Kidney capillary endothelial cell (primary cell): Measurements from ENCODE around the gene LGALSL.

ENCODE experiments used
- DNase-seq: peaks from one replicate; pipeline ENCODE4 v3.0.0-alpha.2; 2018; ENCODE audit warnings: low spot score

Gene LGALSL

DNA sequence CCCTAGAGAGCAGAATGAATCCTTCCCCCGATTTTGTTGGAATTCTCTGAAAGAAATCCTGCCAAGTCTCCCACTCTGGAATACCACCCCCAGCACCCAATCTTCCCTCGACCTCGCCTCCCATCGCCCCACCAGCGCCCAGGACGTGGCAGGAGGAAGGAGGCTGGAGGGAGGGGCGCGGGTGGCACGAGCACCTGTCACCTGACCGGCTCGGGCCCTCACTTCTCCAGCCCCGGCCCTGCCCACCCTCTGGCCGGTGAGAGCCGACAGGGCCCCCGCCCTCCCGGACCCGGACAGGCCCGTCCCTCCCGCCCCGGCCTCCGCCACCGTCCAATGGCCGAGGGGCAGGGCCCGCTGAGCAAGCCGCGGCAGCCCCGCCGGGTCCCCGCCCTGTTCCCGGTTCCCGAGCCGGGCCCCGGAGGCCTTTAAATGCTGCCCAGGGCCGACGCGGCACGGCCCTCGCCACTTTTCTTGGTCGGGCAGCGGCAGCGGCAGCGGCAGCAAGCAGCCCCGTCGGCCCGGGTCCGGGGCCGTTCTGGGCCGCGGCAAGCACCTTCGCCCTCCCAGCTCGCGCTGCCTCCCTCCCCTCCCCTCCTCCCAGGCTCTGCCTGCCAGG, at the start of gene LGALSL:
Gene LGALSL (plus strand): TSS at position 393 of the 616 bp plus-strand sequence. CDS start 384 bp downstream, outside the sequence.
- DNase-seq, result peak; percentile 30

GRCh38 chr2:64404743-64405142, 49.2 kb upstream of the LGALSL start:
- peak; percentile 30 for DNase-seq

- DNase-seq, result no peak
Measured at GRCh38 chr2:64405581-64406406, 48.2 kb upstream of the LGALSL start.

GRCh38 chr2:64406407-64406774, 47.6 kb upstream of the LGALSL start:
- DNase-seq, result no peak

- DNase-seq, result no peak
Measured at GRCh38 chr2:64408031-64408430, 45.9 kb upstream of the LGALSL start.

DNA sequence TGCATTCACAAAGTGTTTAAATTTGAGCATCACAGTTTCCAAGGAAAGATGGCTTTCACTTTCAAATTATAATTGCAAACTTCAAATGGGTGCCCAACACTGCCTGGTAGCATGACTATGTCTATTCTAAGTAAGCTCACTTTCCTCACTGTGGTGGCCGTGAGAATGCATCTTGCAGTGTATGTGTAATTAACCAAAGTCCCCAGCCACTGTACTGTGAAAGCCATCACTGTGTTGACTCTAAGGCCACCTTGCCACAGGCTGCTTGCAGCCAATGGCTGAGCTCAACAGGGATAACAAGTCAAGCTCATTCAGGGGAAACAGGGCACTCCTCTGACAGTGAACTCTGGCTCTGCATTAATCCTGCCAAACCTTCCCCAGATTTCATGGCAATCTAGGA, 43.3 kb upstream of the LGALSL start:
- no peak for DNase-seq

- DNase-seq, result no peak
Measured at GRCh38 chr2:64412671-64413070, 41.3 kb upstream of the LGALSL start.

DNA sequence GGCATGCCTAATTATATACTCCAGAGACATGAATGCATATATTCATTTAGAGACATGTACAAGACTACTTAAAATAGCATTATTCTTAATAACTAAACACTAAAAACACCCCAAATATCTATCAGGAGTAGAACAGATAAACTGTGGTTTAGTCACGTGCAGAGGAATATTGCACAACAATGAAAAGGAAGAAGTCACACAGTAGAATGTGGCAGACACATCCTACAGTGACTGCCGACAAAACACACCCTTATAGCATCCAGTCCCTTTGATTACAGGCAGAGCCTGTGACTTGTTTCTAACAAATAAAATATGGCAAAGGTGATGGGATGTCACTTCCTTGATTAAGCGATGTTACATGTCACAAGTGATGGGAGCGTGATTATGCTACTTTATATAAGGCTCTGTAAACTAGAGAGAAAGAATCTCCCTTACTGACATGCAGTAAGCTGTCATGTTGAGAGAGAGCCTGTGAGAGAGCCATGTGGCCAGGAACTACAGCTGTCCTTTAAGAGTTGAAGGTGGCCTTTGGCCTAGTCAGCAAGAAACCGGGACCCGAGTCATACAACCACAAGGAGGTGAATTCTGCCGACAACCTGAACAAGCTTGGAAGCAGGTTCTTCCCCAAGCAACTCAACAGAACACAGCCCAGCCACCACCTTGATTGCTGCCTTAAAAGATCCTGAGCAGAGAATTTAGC, 39.1 kb upstream of the LGALSL start:
- DNase-seq, result no peak

- DNase-seq, result no peak
Measured at GRCh38 chr2:64417624-64418023, 36.3 kb upstream of the LGALSL start.

DNA sequence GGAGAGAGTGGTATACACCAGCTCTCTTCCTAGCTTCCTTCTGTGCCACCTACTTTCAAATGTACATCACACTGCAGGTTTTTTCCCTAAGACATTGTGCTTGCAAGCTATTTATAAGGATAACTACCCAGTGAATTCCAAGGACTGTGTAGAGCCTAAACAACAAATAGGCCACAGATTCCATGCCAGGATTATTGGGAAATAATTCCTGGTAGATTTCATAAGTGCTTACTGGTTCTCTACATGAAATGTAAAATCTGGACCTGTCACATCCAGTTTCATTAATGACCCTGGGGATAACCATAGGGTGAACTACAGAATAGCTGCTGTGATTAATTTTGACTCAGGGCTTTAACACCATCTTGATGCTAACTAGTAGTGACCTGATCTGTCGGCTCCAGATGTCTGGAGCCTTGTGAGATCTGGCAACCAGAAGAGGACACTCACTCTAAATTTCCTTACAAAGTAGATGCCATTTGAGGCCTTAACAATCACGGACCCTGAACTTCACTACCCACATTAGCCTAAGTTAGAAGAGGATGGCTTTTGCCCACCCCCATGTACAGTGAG, 34.3 kb upstream of the LGALSL start:
- no peak for DNase-seq

DNA sequence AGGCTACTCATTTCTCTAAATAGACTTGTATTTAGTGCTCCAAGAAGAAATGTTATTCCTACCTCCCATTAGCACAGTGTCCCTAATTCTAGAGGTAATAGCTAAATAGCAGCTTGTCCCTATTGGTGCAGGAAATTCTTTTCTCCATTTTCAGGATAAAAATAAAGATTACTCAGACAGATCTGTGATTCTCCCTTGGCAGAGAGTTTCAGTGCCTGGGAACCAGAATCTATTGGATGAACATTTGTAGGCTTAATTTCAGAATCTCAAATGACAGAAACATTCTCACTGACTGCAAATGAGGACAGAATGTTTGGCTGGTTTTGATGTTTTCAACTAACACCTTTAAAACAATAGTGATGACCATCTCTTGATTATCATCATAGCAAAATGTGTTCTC, 33.3 kb upstream of the LGALSL start:
- no peak for DNase-seq

DNA sequence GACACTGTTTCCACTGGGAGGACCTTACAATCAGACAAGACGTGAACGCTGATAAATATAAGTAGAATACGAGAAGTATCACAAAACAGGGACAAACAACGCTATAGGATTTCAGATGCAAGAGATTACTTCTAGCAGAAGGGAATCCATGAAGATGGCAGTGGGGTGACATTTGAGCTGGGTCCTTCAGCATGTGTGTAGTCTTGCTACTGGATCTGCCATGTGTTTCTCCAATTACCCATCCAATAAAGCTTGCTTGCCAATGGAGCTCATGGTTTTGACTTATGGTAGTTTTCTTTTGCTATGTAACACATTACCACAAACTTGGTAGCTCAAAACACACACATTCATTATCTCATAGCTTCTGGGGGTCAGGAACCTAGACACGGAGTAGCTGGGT, 32.8 kb upstream of the LGALSL start:
- DNase-seq, result no peak

DNA sequence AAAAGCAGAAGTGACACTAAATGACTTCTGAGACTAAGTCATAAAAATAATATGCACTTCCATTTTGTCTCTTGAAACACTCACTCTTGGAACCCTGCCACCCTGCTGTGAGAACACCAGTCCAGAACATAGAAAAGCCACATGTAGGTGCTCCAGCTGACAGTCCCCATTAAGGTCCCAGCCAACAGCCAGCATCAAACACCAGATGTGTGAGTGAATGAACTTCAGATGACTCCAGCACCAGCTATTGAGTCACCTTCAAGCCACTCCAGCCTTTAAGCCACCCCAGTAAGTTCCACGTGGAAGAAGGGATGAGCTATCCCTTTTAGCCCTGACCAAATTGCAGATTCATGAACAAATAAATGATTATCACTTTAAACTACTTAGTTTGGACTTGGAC, 31.5 kb upstream of the LGALSL start:
- DNase-seq, result no peak

GRCh38 chr2:64423303-64423702, 30.7 kb upstream of the LGALSL start:
- DNase-seq, result no peak

DNA sequence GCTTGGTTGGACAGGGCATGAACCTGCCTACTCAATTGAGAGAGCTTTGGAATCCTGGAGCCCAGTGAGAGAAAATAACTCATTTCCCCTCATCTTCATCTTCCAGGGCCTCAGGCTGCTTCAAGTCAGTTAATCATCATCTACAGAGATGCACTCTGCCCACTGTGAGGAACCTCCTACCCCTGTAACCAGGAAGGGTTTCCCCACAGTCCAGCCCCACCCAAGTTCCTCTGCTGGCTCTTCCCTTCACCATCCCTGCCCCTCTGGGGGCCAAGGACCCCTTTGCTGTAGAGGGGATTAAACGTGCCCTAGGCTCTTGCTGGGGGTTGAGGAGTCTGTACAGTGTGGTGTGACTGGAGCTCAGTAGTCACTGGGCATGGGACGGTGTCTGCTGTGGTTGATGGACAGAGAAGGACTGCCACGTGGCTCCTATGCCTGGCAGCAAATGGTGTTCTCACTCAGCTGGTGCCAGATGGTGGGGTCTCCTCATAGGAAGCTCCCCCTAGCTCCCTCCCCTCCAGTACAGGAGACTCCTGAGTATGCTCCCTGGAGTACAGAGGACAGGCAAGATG, 29.5 kb upstream of the LGALSL start:
- no peak for DNase-seq

- DNase-seq, result no peak
Measured at GRCh38 chr2:64426183-64426952, 27.6 kb upstream of the LGALSL start.

DNA sequence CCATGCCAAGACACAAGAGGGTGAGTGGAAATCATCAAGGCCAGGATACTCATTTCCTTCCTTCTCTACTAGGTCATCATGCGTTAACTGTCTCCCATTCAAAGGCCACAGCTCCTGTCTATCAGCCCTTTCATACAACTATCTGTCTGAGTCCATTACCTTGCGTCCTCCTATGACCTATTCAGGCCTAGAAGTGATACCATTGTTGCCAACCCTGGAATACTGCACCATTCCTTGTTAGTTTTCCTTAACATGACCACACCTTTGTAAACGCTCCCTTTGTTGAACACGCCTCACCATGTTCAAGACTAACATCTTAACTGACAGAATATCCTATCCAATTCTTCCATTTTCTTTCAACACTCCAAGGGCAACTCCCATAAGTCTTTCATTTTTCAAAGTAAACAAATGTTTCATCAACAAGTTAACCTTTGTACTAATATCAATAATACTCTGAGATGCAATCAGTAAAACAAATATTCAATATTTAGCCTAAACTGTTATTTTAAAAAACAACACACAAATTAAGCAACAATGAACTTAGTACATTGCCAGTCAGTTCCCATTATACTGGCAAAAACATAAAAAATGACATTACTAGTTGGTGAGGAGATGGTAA, 19.8 kb upstream of the LGALSL start:
- no peak for DNase-seq

DNA sequence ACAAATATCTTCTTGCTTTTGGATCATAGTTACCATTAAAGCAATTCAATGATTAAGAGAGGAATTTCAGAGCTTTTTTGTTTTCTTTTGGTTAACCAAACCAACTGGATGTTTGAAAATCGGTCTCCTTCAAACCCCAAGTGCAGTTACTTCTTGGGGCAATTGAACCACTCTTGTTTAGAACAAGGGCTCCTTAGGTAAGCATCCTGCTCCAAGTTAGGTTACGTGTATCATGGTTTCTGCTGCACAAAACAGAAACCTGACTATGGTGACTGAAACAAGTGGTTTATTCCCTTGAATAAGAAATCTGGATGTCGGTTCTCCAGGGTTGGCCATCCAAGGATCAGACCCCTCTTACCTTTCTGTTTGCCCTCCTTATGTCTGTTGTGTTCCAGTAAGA, 16.1 kb upstream of the LGALSL start:
- DNase-seq, result no peak

DNA sequence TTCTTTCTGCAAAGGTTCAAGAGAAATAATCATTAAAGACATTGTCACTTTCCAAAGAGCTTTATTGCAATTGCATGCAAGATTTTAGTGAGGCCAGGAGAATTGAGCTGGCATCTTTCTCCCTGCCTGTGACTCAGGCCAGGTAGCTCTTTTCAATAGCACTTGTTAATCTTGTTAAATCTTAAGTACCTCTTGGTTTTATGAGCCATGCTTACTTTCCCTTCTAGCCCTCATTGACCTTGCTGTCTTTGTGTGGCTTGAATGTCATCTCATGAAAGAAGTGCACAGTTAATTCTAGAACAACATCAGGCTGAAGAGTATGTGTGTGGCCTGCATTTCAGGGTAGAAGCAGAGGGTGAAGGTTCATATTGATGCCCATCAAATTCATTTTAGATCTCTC, 14.8 kb upstream of the LGALSL start:
- DNase-seq, result no peak

DNA sequence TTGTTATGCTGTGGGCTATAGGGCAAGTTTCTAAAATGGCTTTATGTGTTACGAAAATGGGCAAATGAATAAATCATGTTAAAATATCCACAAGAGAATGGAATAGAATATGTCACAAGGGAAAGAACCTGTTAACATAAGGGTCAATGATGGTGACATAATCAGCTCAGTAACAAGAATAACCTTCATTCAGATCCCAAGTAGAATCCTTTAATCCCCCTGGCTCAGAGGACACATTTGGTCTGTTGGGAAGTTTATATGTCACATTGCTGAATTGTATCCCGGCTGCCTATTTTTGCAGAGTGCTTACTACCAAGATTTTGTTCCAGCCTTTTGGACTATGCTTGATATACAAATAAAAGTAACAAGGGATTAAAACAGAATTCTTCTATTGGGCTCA, 13.1 kb upstream of the LGALSL start:
- DNase-seq, result no peak

DNA sequence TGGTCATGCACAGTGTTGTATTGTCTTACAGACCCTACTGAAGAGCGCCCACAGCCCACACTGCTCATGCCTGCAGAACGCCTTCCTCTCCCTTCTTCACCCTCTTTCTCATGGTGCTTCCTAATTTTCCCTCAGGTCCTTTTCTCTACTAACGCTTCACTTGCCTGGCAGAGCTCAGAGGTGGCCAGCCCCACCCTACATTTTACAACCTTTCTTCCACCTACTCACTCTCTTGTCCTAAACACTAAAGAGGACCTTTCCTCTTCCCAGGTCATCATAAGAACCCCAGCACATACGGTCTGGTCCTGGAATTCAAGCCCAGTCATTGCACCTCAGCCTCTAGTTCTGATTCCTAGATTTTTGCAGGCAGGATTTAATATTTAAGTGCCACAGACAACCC, 11.7 kb upstream of the LGALSL start:
- DNase-seq, result no peak
